ENCODE data around the gene DDX3X.

- TF ChIP-seq CTCF (IDR thresholded peaks at IDR 0.05) (no peak), TAF1 (IDR thresholded peaks at IDR 0.05; ENCODE audit: borderline replicate concordance, low read depth, low read length) (no peak)
Measured at GRCh38 chrX:41344053-41344452, 10.1 kb downstream of the DDX3X start.
